IMR-90 (cell line): Measurements from ENCODE around the gene GCGR. TPM values are rescaled to one million over a fixed set of nuclear protein-coding genes. Genes with fewer than 3 reads are reported as not detected.

Experiments used
- ATAC-seq: fragments of 200-7000 bp; cut with Tn5 transposase; 2 replicates; pipeline ENCODE4 v1.9.1; 2020; ENCODE audit warnings: low read depth, mild to moderate bottlenecking, moderate library complexity
- BruUV-seq: library from RNA; stranded (reverse); fragments of 400-500 nt; replicated peaks from 2 replicates; lab custom pipeline; 2021; lab: Mats Ljungman, UMichigan
- CTCF ChIA-PET: fragments of 300-600 bp; formaldehyde crosslinking; extraction: SDS; loops from one replicate; lab custom pipeline; 2021; ENCODE audit warnings: antibody characterized with exemption; lab: Yijun Ruan, JAX
- POLR2A ChIA-PET: fragments of 300-600 bp; sonication (Branson Sonifier 250); formaldehyde crosslinking; loops from one replicate; lab custom pipeline; 2022; ENCODE audit warnings: antibody characterized with exemption; ENCODE audit not compliant: unreplicated experiment; lab: Charles Lee
- DNase-seq: peaks from one replicate; pipeline ENCODE4 v3.0.0; 2013
- H2AFZ ChIP-seq: replicated peaks from 2 replicates; pipeline ENCODE3; 2013; ENCODE audit warnings: low read length, mild to moderate bottlenecking; ENCODE audit not compliant: poor library complexity
- H2AK5ac ChIP-seq: 2 replicates; pipeline ENCODE4 v1.6.1; 2013; ENCODE audit warnings: low read depth, low read length, inconsistent platforms
- H2AK9ac ChIP-seq: replicated peaks from 2 replicates; pipeline ENCODE3; 2013; ENCODE audit warnings: mild to moderate bottlenecking, low read depth, low read length, moderate library complexity; ENCODE audit not compliant: poor library complexity
- H2BK120ac ChIP-seq: 2 replicates; pipeline ENCODE4 v1.6.1; 2013; ENCODE audit warnings: low read depth, low read length, inconsistent platforms
- H2BK15ac ChIP-seq: 3 replicates; pipeline ENCODE4 v1.6.1; 2013; ENCODE audit warnings: low read depth, low read length, inconsistent platforms
- H2BK20ac ChIP-seq: 2 replicates; pipeline ENCODE4 v1.6.1; 2013; ENCODE audit warnings: low read depth, mild to moderate bottlenecking, inconsistent platforms, low read length, moderate library complexity
- H2BK5ac ChIP-seq: 2 replicates; pipeline ENCODE4 v1.6.1; 2013; ENCODE audit warnings: mild to moderate bottlenecking, low read depth, low read length, inconsistent platforms; ENCODE audit not compliant: poor library complexity, severe bottlenecking
- H3K14ac ChIP-seq: replicated peaks from 2 replicates; pipeline ENCODE4 v1.6.1; 2013; ENCODE audit warnings: low read depth, low read length, inconsistent platforms
- H3K18ac ChIP-seq: 2 replicates; pipeline ENCODE4 v1.6.1; 2013; ENCODE audit warnings: low read depth, low read length, control low read depth
- H3K23ac ChIP-seq: 2 replicates; pipeline ENCODE4 v1.6.1; 2013; ENCODE audit warnings: low read depth, low read length, inconsistent platforms
- H3K27ac ChIP-seq: 2 replicates; pipeline ENCODE4 v1.5.1; 2013; ENCODE audit warnings: mild to moderate bottlenecking, control low read depth, low read length; ENCODE audit not compliant: insufficient read depth
- H3K27me3 ChIP-seq: 2 replicates; pipeline ENCODE4 v1.6.1; 2013; ENCODE audit warnings: low read length; ENCODE audit not compliant: control insufficient read depth, insufficient read depth
- H3K36me3 ChIP-seq: 2 replicates; pipeline ENCODE4 v1.6.1; 2013; ENCODE audit warnings: low read length, mixed read lengths; ENCODE audit not compliant: control insufficient read depth, insufficient read depth
- H3K4ac ChIP-seq: 2 replicates; pipeline ENCODE4 v1.6.1; 2013; ENCODE audit warnings: low read depth, low read length, inconsistent platforms
- H3K4me1 ChIP-seq: 2 replicates; pipeline ENCODE4 v1.6.1; 2013; ENCODE audit warnings: low read length, mixed read lengths; ENCODE audit not compliant: control insufficient read depth, insufficient read depth
- H3K4me2 ChIP-seq: 2 replicates; pipeline ENCODE4 v1.6.1; 2013; ENCODE audit warnings: low read depth, mild to moderate bottlenecking, control low read depth, low read length, moderate library complexity
- H3K4me3 ChIP-seq: 2 replicates; pipeline ENCODE4 v1.5.1; 2013; ENCODE audit warnings: low read depth, mild to moderate bottlenecking, control low read depth, low read length, moderate library complexity; ENCODE audit not compliant: insufficient read depth
- H3K56ac ChIP-seq: 2 replicates; pipeline ENCODE4 v1.6.1; 2013; ENCODE audit warnings: low read length, inconsistent platforms; ENCODE audit not compliant: insufficient read depth; ENCODE audit errors: extremely low read depth
- H3K79me1 ChIP-seq, 2 experiments: 2 replicates each; pipeline ENCODE4 v1.6.1; 2013; ENCODE audit warnings: low read length in 2 of 2, inconsistent platforms in 1 of 2, low read depth in 1 of 2
- H3K9ac ChIP-seq: 2 replicates; pipeline ENCODE4 v1.6.1; 2013; ENCODE audit warnings: low read depth, low read length, control low read depth
- H3K9me1 ChIP-seq: 2 replicates; pipeline ENCODE4 v1.6.1; 2013; ENCODE audit warnings: low read length, inconsistent platforms; ENCODE audit not compliant: insufficient read depth
- H3K9me3 ChIP-seq: 2 replicates; pipeline ENCODE4 v1.6.1; 2013; ENCODE audit warnings: low read length; ENCODE audit not compliant: control insufficient read depth, insufficient read depth
- H4K20me1 ChIP-seq: 2 replicates; pipeline ENCODE4 v1.6.1; 2013; ENCODE audit warnings: low read length, inconsistent platforms; ENCODE audit not compliant: insufficient read depth
- H4K5ac ChIP-seq: 2 replicates; pipeline ENCODE4 v1.6.1; 2013; ENCODE audit warnings: mild to moderate bottlenecking, low read depth, low read length, control low read depth
- H4K8ac ChIP-seq, 2 experiments: 2 replicates each; pipeline ENCODE4 v1.6.1; 2013; ENCODE audit warnings: low read depth in 2 of 2, low read length in 2 of 2, control low read depth in 1 of 2, inconsistent platforms in 1 of 2
- H4K91ac ChIP-seq: 2 replicates; pipeline ENCODE4 v1.6.1; 2013; ENCODE audit warnings: low read depth, low read length, inconsistent platforms; ENCODE audit not compliant: insufficient read depth
- BHLHE40 ChIP-seq: fragments of 150-350 bp; IDR thresholded peaks from 2 replicates; pipeline ENCODE4 v1.6.1; 2016; ENCODE audit warnings: mild to moderate bottlenecking, low read depth, low read length
- CEBPB ChIP-seq: IDR thresholded peaks from 2 replicates; pipeline ENCODE4 v1.6.1; 2012; ENCODE audit warnings: low read depth, low read length, improper control_type of control experiment
- MAFK ChIP-seq: IDR thresholded peaks from 2 replicates; pipeline ENCODE4 v1.6.1; 2012; ENCODE audit warnings: low read depth, low read length, improper control_type of control experiment
- MAZ ChIP-seq: IDR thresholded peaks from 2 replicates; pipeline ENCODE4 v1.6.1; 2012; ENCODE audit warnings: low read depth, mild to moderate bottlenecking, low read length, improper control_type of control experiment, moderate library complexity, borderline replicate concordance
- MXI1 ChIP-seq: IDR thresholded peaks from 2 replicates; pipeline ENCODE4 v1.6.1; 2012; ENCODE audit warnings: low read depth, mild to moderate bottlenecking, low read length, moderate library complexity, borderline replicate concordance
- NFE2L2 ChIP-seq: fragments of 150-350 bp; IDR thresholded peaks from 2 replicates; pipeline ENCODE4 v1.6.1; 2016; ENCODE audit warnings: low read depth, mild to moderate bottlenecking, low read length
- POLR2A ChIP-seq: IDR thresholded peaks from 2 replicates; pipeline ENCODE4 v1.6.1; 2012; ENCODE audit warnings: mild to moderate bottlenecking, low read depth, low read length
- RAD21 ChIP-seq: IDR thresholded peaks from 2 replicates; pipeline ENCODE4 v1.6.1; 2012; ENCODE audit warnings: low read length, improper control_type of control experiment
- RCOR1 ChIP-seq: IDR thresholded peaks from 2 replicates; pipeline ENCODE4 v1.6.1; 2012; ENCODE audit warnings: mild to moderate bottlenecking, low read length, improper control_type of control experiment; ENCODE audit not compliant: insufficient replicate concordance
- RFX5 ChIP-seq: IDR thresholded peaks from 2 replicates; pipeline ENCODE4 v1.8.0; 2012; ENCODE audit warnings: low read depth, mild to moderate bottlenecking, low read length, moderate library complexity
- SMC3 ChIP-seq: fragments of 150-350 bp; IDR thresholded peaks from 2 replicates; pipeline ENCODE4 v1.6.1; 2016; ENCODE audit warnings: low read depth, mild to moderate bottlenecking, antibody characterized with exemption, low read length, moderate library complexity
- WGBS, 2 experiments: methylation state at CpG; one replicate each; pipeline versions ENCODE4 v1.1.5 to v1.1.7; 2013; ENCODE audit warnings: missing lambda C conversion rate in 2 of 2; ENCODE audit not compliant: insufficient read length in 1 of 2; ENCODE audit errors: extremely low coverage in 2 of 2; 5-methylcytosine and 5-hydroxymethylcytosine counted together
- dilution Hi-C: fragments of 300-500 bp; cut with HindIII; formaldehyde crosslinking; loops from one replicate; pipeline ENCODE4 v1.14.3; 2018; ENCODE audit warnings: low sequenced_read_pairs; ENCODE audit not compliant: unreplicated experiment
- in situ Hi-C: fragments of 300-500 bp; cut with MboI; formaldehyde crosslinking; loops from 3 replicates; pipeline ENCODE4 v1.14.3; 2019; ENCODE audit warnings: low sequenced_read_pairs, inconsistent platforms, mixed read lengths
- intact Hi-C: fragments of 100-400 bp; cut with micrococcal nuclease; formaldehyde crosslinking; loops from 2 replicates; pipeline ENCODE4 v1.10.0; 2022
- polyA plus RNA-seq, 3 experiments: library from polyadenylated mRNA; depleted of rRNA; stranded (reverse); fragments of >200 nt; gene quantifications; 2 replicates each; pipeline ENCODE4 v1.2.3, GENCODE V29; 2012; ENCODE audit warnings: low replicate concordance in 1 of 3
- total RNA-seq: library from RNA; depleted of rRNA; stranded (reverse); fragments of >200 nt; gene quantifications from 2 replicates; pipeline ENCODE4 v1.2.3, GENCODE V29; 2012

GCGR gene
- total and polyA plus RNA-seq, 2 of the 4 experiments (the other 2 are of a cell fraction): not detected

- 27% methylated on average over 3 of the region's 17 CpGs; no CpG with 5 or more reads in 1 of the 2 experiments for WGBS, 2 experiments
- in situ Hi-C loops: no loop called here
- Histone ChIP-seq H3K36me3 (peaks cover 17% of the 10 kb centered on the region), H2BK15ac (no peak overlapping the region), H2BK5ac (no peak overlapping the region), H3K4me3 (no peak overlapping the region), H3K9ac (no peak overlapping the region), H3K4me1 (peaks cover 3% of the 10 kb centered on the region; the same call in 1 of the 2 replicates), H4K5ac (no peak overlapping the region), H2BK20ac (no peak overlapping the region), H4K8ac (no peak overlapping the region), H3K18ac (no peak overlapping the region), H4K91ac (no peak overlapping the region), H3K4me2 (no peak overlapping the region), H3K56ac (no peak overlapping the region), H3K14ac (no peak overlapping the region), H2AK9ac (no peak overlapping the region), H2AK5ac (no peak overlapping the region), H3K27me3 (no peaks in the 10 kb centered on the region), H3K9me1 (peaks cover 11% of the 10 kb centered on the region), H3K4ac (no peak overlapping the region), H3K27ac (no peak overlapping the region), H2AFZ (no peak overlapping the region), H3K9me3 (no peaks in the 10 kb centered on the region), H3K79me1 (peaks cover 4 to 7% of the 10 kb centered on the region in 2 experiments; a peak in 2 of 4 replicates), H2BK120ac (no peak overlapping the region), H4K20me1 (peaks cover 14% of the 10 kb centered on the region), H3K23ac (no peak overlapping the region)
- dilution Hi-C loops: no loop called here
- ChIA-PET POLR2A (no interaction called here), CTCF (no interaction called here)
- ATAC-seq: no peak
- no TSS peak for BruUV-seq
- intact Hi-C loops: no loop called here
- no peak for DNase-seq
- no peak for TF ChIP-seq NFE2L2
- TF ChIP-seq POLR2A: no peak
- no peak for TF ChIP-seq RFX5
- no peak for TF ChIP-seq RCOR1
- no peak for TF ChIP-seq MAZ
- TF ChIP-seq RAD21: no peak
- no peak for TF ChIP-seq BHLHE40
- no peak for TF ChIP-seq SMC3
- TF ChIP-seq MAFK: no peak
- no peak for TF ChIP-seq MXI1
- no peak for TF ChIP-seq CEBPB
These were observed 34.9 kb downstream of the GCGR start for GRCh38 chr17:81838753-81839255.
